Cardiac muscle cell (in vitro differentiated cells and primary cell): Measurements from ENCODE around the gene CREM. TPM values are rescaled to one million over a fixed set of nuclear protein-coding genes. Genes with fewer than 3 reads are reported as not detected.
A peak's percentile ranks its signal among the peaks of the same experiment; 100 is the strongest.

Source experiments
- DNase-seq, 2 donors: peaks; one replicate each; pipeline versions ENCODE4 v3.0.0 to v3.0.0-alpha.2; 2010 to 2017; ENCODE audit warnings: low read depth in 1 of 2, low spot score in 1 of 2
- H3K27ac ChIP-seq: fragments of 200-600 bp; sonication (generic); 2 replicates; pipeline ENCODE4 v1.5.1; 2016
- H3K27me3 ChIP-seq: fragments of 200-600 bp; sonication (generic); 2 replicates; pipeline ENCODE4 v1.6.0; 2016; ENCODE audit warnings: control low read depth
- H3K36me3 ChIP-seq: fragments of 200-600 bp; sonication (generic); 2 replicates; pipeline ENCODE4 v1.5.1; 2016; ENCODE audit warnings: control low read depth
- H3K4me1 ChIP-seq: fragments of 200-600 bp; sonication (generic); 2 replicates; pipeline ENCODE4 v1.8.1; 2017; ENCODE audit warnings: low read depth, mild to moderate bottlenecking, mixed run types
- H3K4me3 ChIP-seq: fragments of 200-600 bp; sonication (generic); 2 replicates; pipeline ENCODE4 v1.5.1; 2016; ENCODE audit warnings: mild to moderate bottlenecking
- H3K9me3 ChIP-seq: fragments of 200-600 bp; sonication (generic); 2 replicates; pipeline ENCODE4 v1.5.1; 2017; ENCODE audit warnings: low read depth, mild to moderate bottlenecking, control low read depth
- CTCF ChIP-seq: IDR thresholded peaks from 2 replicates; pipeline ENCODE4 v1.5.1; 2012; ENCODE audit warnings: low read depth, mild to moderate bottlenecking, low read length
- polyA plus RNA-seq: library from polyadenylated mRNA; unstranded; fragments of >200 nt; fragmentation: Nextera tagmentation; extraction: Ambion mirVana; gene quantifications from 2 replicates; pipeline ENCODE4 v1.2.1, GENCODE V29; 2016
- total RNA-seq: library from RNA; depleted of rRNA; stranded (reverse); fragments of >200 nt; gene quantifications from 2 replicates; pipeline ENCODE4 v1.2.3, GENCODE V29; 2016

The CREM gene
- total and polyA plus RNA-seq, 2 experiments from 2014 or later = 415 to 486 TPM

DNA sequence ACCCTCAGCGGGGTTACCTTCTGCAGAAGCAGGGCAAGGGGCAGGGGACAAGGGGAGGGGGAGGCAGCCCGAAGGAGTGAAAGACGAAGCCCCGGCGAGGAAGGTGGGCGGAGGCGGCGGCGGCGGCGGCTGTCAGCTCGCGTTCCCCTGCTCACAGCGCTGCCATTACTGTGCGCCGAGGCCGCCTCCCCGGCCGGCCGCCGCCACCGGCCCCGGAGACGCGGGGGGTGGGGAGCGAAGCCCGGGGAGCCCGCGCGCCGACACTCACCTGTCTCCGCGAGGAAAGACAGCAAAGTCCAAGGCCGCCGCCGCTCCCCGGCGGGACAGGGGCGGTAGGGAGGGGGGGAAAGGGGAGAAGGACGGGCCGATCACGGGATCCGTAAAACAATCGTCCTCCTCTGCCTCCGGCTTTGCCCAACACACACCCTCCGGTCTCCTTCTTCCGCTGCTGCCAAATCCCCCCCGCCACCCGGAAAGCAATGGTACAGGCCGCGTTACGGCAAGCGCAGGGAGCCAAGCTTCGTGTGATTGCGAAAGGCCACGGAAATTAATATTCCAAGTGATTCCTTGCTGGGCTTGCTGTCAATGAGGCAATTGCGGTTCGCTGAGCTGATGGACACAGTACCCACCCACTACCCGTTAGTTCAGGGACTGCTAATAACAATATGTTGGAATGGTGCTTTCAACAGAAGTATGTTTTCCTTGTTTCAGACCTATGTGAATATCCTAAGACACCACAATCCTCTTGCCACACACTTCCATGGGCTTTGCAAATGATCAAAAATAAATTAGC lies 36.3 kb upstream of the CREM start, which contains the start of gene CUL2:
TSS of gene CUL2 (minus strand) at position 180 of the 793 bp plus-strand sequence. CDS start 19,024 bp downstream, outside the sequence.
- no peak for TF ChIP-seq CTCF
- Histone ChIP-seq H3K36me3 (no peaks in the 10 kb centered on the region), H3K4me1 (peaks cover 11% of the 10 kb centered on the region), H3K9me3 (no peaks in the 10 kb centered on the region), H3K27ac (peak within 1 kb of the TSS; percentile 99), H3K4me3 (peak within 1 kb of the TSS; percentile 85), H3K27me3 (no peaks in the 10 kb centered on the region)
- peak; percentile 91 to 98 for DNase-seq

DNA sequence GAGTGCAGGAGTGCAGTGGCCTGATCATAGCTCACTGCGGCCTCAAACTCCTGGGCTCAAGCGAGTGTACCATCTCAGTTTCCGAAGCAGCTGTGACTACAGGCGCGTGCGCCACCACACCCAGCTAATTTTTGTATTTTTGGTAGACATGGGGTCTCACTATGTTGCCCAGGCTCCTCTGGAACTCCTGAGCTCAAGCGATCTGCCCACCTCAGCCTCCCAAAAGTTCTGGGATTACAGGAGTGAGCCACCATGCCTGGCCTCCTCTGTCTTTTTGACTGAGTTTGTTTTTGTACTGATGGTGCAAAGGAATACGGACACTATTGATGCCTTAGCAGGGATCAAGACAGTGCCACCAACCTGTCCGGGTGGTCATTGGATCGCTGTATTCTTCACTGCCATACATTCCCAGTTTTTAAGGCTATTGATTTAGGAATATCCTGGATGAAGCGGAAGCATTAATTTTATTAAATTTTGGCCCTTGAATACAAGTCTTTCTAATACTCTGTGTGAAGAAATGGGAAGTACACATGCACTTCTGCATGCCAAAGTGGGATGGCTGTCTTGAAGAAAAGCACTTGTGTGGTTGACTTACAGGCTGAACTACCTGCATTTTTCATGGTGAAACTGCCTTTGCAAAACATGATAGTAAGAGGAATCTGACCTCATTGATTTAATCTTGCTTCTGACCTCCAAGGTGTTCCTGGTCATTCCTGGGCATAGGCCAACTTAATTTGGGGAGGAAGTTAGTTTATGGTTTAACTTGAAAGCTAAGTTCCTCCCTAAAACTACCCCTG lies 34.5 kb upstream of the CREM start:
- no peak for DNase-seq
- TF ChIP-seq CTCF = no peak
- Histone ChIP-seq H3K27ac (no peak overlapping the region), H3K9me3 (no peaks in the 10 kb centered on the region), H3K27me3 (no peaks in the 10 kb centered on the region), H3K4me1 (peaks cover 11% of the 10 kb centered on the region), H3K4me3 (no peak overlapping the region), H3K36me3 (no peaks in the 10 kb centered on the region)

DNA sequence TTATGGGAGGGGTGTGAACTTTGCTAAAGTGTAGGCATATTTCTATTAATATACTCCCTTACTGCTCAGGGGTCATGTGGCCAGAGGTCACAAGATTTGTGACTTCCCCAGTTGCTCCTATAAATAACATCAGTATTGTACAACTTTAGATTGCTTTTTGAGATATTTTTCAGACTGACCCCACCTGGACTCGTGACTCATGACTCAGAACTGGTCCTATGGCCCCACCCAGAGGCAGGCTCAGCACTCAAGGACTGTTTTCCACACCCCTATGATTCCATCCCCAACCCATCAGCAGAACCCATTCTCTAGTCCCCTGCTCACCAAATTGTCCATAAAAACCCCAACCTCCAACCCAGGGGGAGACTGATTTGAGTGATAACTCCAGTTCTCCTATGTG lies 33.8 kb upstream of the CREM start:
- Histone ChIP-seq H3K4me3 (no peak overlapping the region), H3K36me3 (no peaks in the 10 kb centered on the region), H3K4me1 (peaks cover 11% of the 10 kb centered on the region), H3K9me3 (no peaks in the 10 kb centered on the region), H3K27ac (no peak overlapping the region), H3K27me3 (peaks cover 4% of the 10 kb centered on the region)
- no peak for TF ChIP-seq CTCF
- no peak for DNase-seq

DNA sequence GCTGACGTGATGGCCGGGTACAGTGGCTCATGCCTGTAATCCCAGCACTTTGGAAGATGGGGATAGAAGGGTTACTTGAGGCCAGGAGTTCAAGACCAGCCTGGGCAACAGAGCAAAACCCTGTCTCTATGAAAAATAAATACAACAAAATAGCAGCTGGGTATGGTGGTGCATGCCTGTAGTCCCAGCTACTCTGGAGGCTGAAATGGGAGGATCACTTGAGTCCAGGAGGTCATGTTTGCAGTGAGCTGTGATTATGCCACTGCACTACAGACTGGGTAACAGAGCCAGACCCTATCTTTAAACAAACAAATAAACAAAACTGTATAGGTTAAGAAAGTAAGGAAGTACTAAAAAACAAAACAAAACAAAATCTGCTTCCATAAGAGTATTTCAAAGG lies 30.3 kb upstream of the CREM start:
- H3K9me3 ChIP-seq = no peaks in the 10 kb centered on the region
- H3K4me1 ChIP-seq = no peaks in the 10 kb centered on the region
- no peaks in the 10 kb centered on the region for H3K36me3 ChIP-seq
- no peak for TF ChIP-seq CTCF
- H3K27ac ChIP-seq = no peak overlapping the region
- H3K4me3 ChIP-seq = no peak overlapping the region
- no peak for DNase-seq
- H3K27me3 ChIP-seq = peaks cover 4% of the 10 kb centered on the region

- Histone ChIP-seq H3K27me3 (peaks cover 4% of the 10 kb centered on the region), H3K4me1 (no peaks in the 10 kb centered on the region), H3K36me3 (no peaks in the 10 kb centered on the region), H3K27ac (no peak overlapping the region), H3K9me3 (no peaks in the 10 kb centered on the region), H3K4me3 (no peak overlapping the region)
- no peak for DNase-seq
- TF ChIP-seq CTCF = no peak
Observed at GRCh38 chr10:35097510-35097909, 29.1 kb upstream of the CREM start.
